HepG2 (cell line): ENCODE results near the gene THRA. TPM values are rescaled to one million over a fixed set of nuclear protein-coding genes. Genes with fewer than 3 reads are reported as not detected.

Experiments used
- ATAC-seq: fragments of 200-7000 bp; cut with Tn5 transposase; 3 replicates; pipeline ENCODE4 v1.9.1; 2020; ENCODE audit warnings: mild to moderate bottlenecking, moderate library complexity
- BruUV-seq: library from RNA; stranded (reverse); fragments of 400-500 nt; replicated peaks from 2 replicates; lab custom pipeline; 2021; lab: Mats Ljungman, UMichigan
- CTCF ChIA-PET: fragments of 300-600 bp; formaldehyde crosslinking; extraction: SDS; loops from one replicate; lab custom pipeline; 2021; ENCODE audit warnings: low total read pairs, inconsistent platforms, low intra/inter-chr PET ratio; lab: Yijun Ruan, JAX
- POLR2A ChIA-PET: fragments of 350-600 bp; sonication (Branson Sonifier 250); formaldehyde crosslinking; loops from one replicate; lab custom pipeline; 2020; ENCODE audit warnings: antibody characterized with exemption, inconsistent platforms; lab: Yijun Ruan, JAX
- DNase-seq: peaks from one replicate; pipeline ENCODE4 v3.0.0-alpha.2; 2015; ENCODE audit warnings: low spot score
- FAIRE-seq: peaks from 3 replicates; lab custom pipeline; 2011; peaks lifted over from hg19 to GRCh38; lab: Jason Lieb, UNC
- H2AFZ ChIP-seq: one replicate; pipeline ENCODE4 v1.6.1; 2011; ENCODE audit warnings: low read length, inconsistent platforms
- H3K27ac ChIP-seq: fragments of 300-600 bp; 3 replicates; pipeline ENCODE4 v1.8.0; 2011; ENCODE audit warnings: mixed run types, mild to moderate bottlenecking, mixed read lengths, low read length, inconsistent platforms; ENCODE audit not compliant: insufficient read depth; ENCODE audit errors: extremely low read length
- H3K27me3 ChIP-seq, 2 experiments: fragments of 200-600 bp in 1 of 2; 2 replicates in 1 of 2; 3 replicates in 1 of 2; pipeline versions ENCODE4 v1.6.0 to v1.8.0; 2011; ENCODE audit warnings: low read length in 2 of 2, mild to moderate bottlenecking in 2 of 2, moderate library complexity in 2 of 2, inconsistent platforms in 1 of 2; ENCODE audit not compliant: insufficient read depth in 2 of 2, control insufficient read depth in 1 of 2
- H3K36me3 ChIP-seq, 2 experiments: fragments of 200-600 bp in 1 of 2; replicated peaks in 1 of 2; 2 replicates in 1 of 2; 3 replicates in 1 of 2; pipeline versions ENCODE4 v1.5.1 to v1.8.0; 2011; ENCODE audit warnings: low read length in 2 of 2, inconsistent platforms in 1 of 2; ENCODE audit not compliant: insufficient read depth in 2 of 2, control insufficient read depth in 1 of 2
- H3K4me1 ChIP-seq: 2 replicates; pipeline ENCODE4 v1.5.1; 2012; ENCODE audit warnings: low read length, inconsistent platforms; ENCODE audit not compliant: insufficient read depth
- H3K4me2 ChIP-seq: 2 replicates; pipeline ENCODE4 v1.6.0; 2011; ENCODE audit warnings: low read depth, low read length, inconsistent platforms
- H3K4me3 ChIP-seq, 3 experiments: fragments of 200-600 bp in 1 of 3; sonication (generic), shearing (Covaris generic) in 1 of 3; replicated peaks in 1 of 3; 2 replicates each; pipeline ENCODE4 v1.5.1; 2011 to 2016; ENCODE audit warnings: low read length in 3 of 3, inconsistent platforms in 2 of 3, low read depth in 2 of 3, mild to moderate bottlenecking in 2 of 3, control low read depth in 1 of 3, mixed read lengths in 1 of 3; ENCODE audit not compliant: insufficient read depth in 1 of 3
- H3K79me2 ChIP-seq: one replicate; pipeline ENCODE4 v1.6.1; 2011; ENCODE audit warnings: low read length, inconsistent platforms; ENCODE audit not compliant: insufficient read depth
- H3K9ac ChIP-seq: 2 replicates; pipeline ENCODE4 v1.6.0; 2011; ENCODE audit warnings: mild to moderate bottlenecking, low read depth, low read length, inconsistent platforms; ENCODE audit not compliant: insufficient read depth
- H3K9me3 ChIP-seq: 2 replicates; pipeline ENCODE4 v1.5.1; 2012; ENCODE audit warnings: mild to moderate bottlenecking, low read length
- H4K20me1 ChIP-seq: 2 replicates; pipeline ENCODE4 v1.6.0; 2011; ENCODE audit warnings: inconsistent platforms, mild to moderate bottlenecking, low read length, moderate library complexity; ENCODE audit not compliant: insufficient read depth
- HNRNPK ChIP-seq: fragments of 200-400 bp; formaldehyde crosslinking; IDR thresholded peaks from 2 replicates; pipeline ENCODE4 v1.6.1; 2018; ENCODE audit warnings: low read length, low read depth, moderate library complexity, mild to moderate bottlenecking; ENCODE audit not compliant: poor library complexity, severe bottlenecking
- NAIF1 ChIP-seq: sonication (generic); formaldehyde crosslinking; IDR thresholded peaks from 2 replicates; pipeline ENCODE4 v1.5.0; 2020; ENCODE audit warnings: mild to moderate bottlenecking, missing genetic modification reagents, borderline replicate concordance
- NFIC ChIP-seq: IDR thresholded peaks from 2 replicates; pipeline ENCODE4 v1.6.1; 2012; ENCODE audit warnings: mild to moderate bottlenecking, low read length, inconsistent platforms
- SMAD1 ChIP-seq: sonication (generic); formaldehyde crosslinking; IDR thresholded peaks from 2 replicates; pipeline ENCODE4 v1.4.0; 2020; ENCODE audit warnings: missing genetic modification reagents, low read depth, mild to moderate bottlenecking, borderline replicate concordance
- SRY ChIP-seq: sonication (generic); formaldehyde crosslinking; IDR thresholded peaks from 2 replicates; pipeline ENCODE4 v1.8.0; 2022; ENCODE audit warnings: mild to moderate bottlenecking, missing genetic modification reagents
- TCF12 ChIP-seq, 2 experiments: fragments of 450-650 bp in 1 of 2; sonication (generic) in 1 of 2; formaldehyde crosslinking in 1 of 2; IDR thresholded peaks; 2 replicates each; pipeline versions ENCODE4 v1.6.1 to v1.8.0; 2017 to 2022; ENCODE audit warnings: antibody characterized with exemption in 1 of 2, mild to moderate bottlenecking in 1 of 2, missing genetic modification reagents in 1 of 2, moderate library complexity in 1 of 2
- TMF1 ChIP-seq: sonication (generic); formaldehyde crosslinking; IDR thresholded peaks from 2 replicates; pipeline ENCODE4 v1.8.1; 2022; ENCODE audit warnings: low read depth, missing genetic modification reagents
- ZMYM4 ChIP-seq: sonication (generic); formaldehyde crosslinking; IDR thresholded peaks from 2 replicates; pipeline ENCODE4 v1.8.1; 2023; ENCODE audit warnings: mild to moderate bottlenecking, missing genetic modification reagents
- ZSCAN12 ChIP-seq: sonication (generic); formaldehyde crosslinking; IDR thresholded peaks from 2 replicates; pipeline ENCODE4 v1.9.0; 2021; ENCODE audit warnings: mild to moderate bottlenecking, missing genetic modification reagents
- ZSCAN22 ChIP-seq: sonication (generic); formaldehyde crosslinking; IDR thresholded peaks from 2 replicates; pipeline ENCODE4 v1.4.0; 2020; ENCODE audit warnings: mild to moderate bottlenecking, missing genetic modification reagents
- WGBS: methylation state at CpG from one replicate; pipeline ENCODE4 v1.1.6; 2017; ENCODE audit warnings: low lambda C conversion rate; 5-methylcytosine and 5-hydroxymethylcytosine counted together
- in situ Hi-C: cut with HindIII; loops from 2 replicates; pipeline ENCODE4 v1.10.0; 2017; ENCODE audit warnings: low pct_unique_long_range_greater_than_20kb; ENCODE audit not compliant: extremely low pct_ligation_motif_present
- intact Hi-C: fragments of 100-400 bp; cut with micrococcal nuclease; formaldehyde crosslinking; loops from one replicate; pipeline ENCODE4 v1.10.0; 2022; ENCODE audit not compliant: unreplicated experiment
- polyA plus RNA-seq, 8 experiments: library from polyadenylated mRNA; depleted of rRNA in 3 of 8; stranded (reverse) in 7 of 8; unstranded in 1 of 8; fragments of >200 nt; fragmentation: Illumina TruSeq in 4 of 8; extraction: Trizol in 4 of 8; gene quantifications; 2 replicates each; pipeline versions ENCODE4 v1.2.1 to v1.2.3, GENCODE V29; 2011 to 2016; ENCODE audit warnings: low read depth in 4 of 8, missing spikeins in 1 of 8, mixed read lengths in 1 of 8; ENCODE audit not compliant: insufficient read depth in 1 of 8
- total RNA-seq, 5 experiments: library from RNA; depleted of rRNA; stranded (reverse); fragments of >200 nt; fragmentation: Illumina TruSeq; extraction: Trizol; gene quantifications; 2 replicates each; pipeline ENCODE4 v1.2.3, GENCODE V29; 2016; ENCODE audit warnings: low read depth in 1 of 5
- TF ChIP-seq, protein P1 (sequence below): sonication (generic); formaldehyde crosslinking; IDR thresholded peaks from 2 replicates; pipeline ENCODE4 v1.8.1; 2023; ENCODE audit warnings: mild to moderate bottlenecking, inconsistent platforms, moderate library complexity, missing genetic modification reagents, borderline replicate concordance
- TF ChIP-seq, protein P2 (sequence below): sonication (generic); formaldehyde crosslinking; IDR thresholded peaks from 2 replicates; pipeline ENCODE4 v1.4.0; 2020; ENCODE audit warnings: low read depth, mild to moderate bottlenecking, missing genetic modification reagents

The THRA gene
- total and polyA plus RNA-seq, 2 of the 13 experiments (the other 11 are each of a cell fraction or from before 2014, with no cell fraction given): 8.0 to 9.9 TPM

DNA sequence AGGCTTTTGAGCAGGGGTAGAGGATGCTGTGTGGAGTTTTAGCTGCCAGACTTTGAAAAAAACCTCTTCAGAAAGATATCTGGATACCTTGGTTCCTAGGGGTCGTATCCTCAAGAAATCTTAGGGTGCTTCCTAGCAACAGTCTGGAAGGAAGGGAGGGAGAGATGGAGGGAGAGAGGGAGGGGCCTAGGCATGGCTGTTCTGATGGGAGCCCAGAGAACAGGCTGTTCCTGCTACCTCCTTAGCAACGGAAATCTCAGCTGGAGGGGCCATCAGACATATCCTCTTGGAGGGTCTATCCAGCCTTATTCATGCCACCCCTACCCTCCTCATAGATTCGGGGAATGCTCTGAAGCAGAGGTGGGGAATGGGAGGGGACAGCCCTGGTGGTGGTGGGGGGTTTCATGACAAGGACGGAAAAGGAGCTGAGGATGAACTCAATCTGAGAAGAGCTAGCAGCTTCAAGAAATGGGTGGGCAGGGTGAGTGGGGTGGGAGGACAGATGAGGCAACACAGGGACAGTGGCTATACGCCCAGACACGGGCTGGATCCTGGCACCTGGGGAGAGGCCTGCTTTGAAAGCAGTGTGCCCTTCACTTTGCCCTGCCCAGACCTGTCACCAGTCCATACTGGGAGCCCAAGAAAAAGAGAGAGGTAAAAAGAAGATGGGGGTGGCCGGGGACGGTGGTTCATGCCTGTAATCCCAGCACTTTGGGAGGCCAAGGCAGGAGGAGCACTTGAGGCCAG, 2.9 kb upstream of the THRA start:
- no peak overlapping the region for H3K27ac ChIP-seq
- in situ Hi-C loops: no loop called here

More for the DNA sequence above, 2.9 kb upstream of the THRA start:
- intact Hi-C loops: no loop called here
- H3K4me1 ChIP-seq: peaks cover 55% of the 10 kb centered on the region
- ATAC-seq (no peak), DNase-seq (no peak), FAIRE-seq (no peak)
- 33% methylated on average over 8 of the region's 8 CpGs for WGBS
- H3K36me3 ChIP-seq: no peaks in the 10 kb centered on the region
- no peak overlapping the region for H3K4me3 ChIP-seq
- no TSS peak for BruUV-seq
- TF ChIP-seq, protein P1, sequence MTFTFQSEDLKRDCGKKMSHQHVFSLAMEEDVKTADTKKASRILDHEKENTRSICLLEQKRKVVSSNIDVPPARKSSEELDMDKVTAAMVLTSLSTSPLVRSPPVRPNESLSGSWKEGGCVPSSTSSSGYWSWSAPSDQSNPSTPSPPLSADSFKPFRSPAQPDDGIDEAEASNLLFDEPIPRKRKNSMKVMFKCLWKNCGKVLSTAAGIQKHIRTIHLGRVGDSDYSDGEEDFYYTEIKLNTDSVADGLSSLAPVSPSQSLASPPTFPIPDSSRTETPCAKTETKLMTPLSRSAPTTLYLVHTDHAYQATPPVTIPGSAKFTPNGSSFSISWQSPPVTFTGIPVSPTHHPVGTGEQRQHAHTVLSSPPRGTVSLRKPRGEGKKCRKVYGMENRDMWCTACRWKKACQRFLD (CRISPR knock-in tag): no peak
- TF ChIP-seq NFIC (no peak), ZSCAN22 (no peak), SMAD1 (CRISPR knock-in tag) (no peak), HNRNPK (no peak), ZSCAN12 (no peak), ZMYM4 (CRISPR knock-in tag) (no peak), TMF1 (no peak), TCF12 (IDR thresholded peaks at IDR 0.05) (no peak), TCF12 (CRISPR knock-in tag; IDR thresholded peaks at IDR 0.05) (no peak), NAIF1 (CRISPR knock-in tag) (no peak), SRY (no peak)
- TF ChIP-seq, protein P2, sequence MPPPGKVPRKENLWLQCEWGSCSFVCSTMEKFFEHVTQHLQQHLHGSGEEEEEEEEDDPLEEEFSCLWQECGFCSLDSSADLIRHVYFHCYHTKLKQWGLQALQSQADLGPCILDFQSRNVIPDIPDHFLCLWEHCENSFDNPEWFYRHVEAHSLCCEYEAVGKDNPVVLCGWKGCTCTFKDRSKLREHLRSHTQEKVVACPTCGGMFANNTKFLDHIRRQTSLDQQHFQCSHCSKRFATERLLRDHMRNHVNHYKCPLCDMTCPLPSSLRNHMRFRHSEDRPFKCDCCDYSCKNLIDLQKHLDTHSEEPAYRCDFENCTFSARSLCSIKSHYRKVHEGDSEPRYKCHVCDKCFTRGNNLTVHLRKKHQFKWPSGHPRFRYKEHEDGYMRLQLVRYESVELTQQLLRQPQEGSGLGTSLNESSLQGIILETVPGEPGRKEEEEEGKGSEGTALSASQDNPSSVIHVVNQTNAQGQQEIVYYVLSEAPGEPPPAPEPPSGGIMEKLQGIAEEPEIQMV: no peak
- TF ChIP-seq, all 625 proteins: peak for 0
- Histone ChIP-seq H2AFZ (no peak overlapping the region), H3K27me3 (peaks cover 4 to 45% of the 10 kb centered on the region in 2 experiments; a peak in 4 of 5 replicates), H3K4me2 (no peak overlapping the region), H3K9me3 (no peaks in the 10 kb centered on the region), H4K20me1 (no peaks in the 10 kb centered on the region), H3K9ac (no peak overlapping the region), H3K79me2 (peaks cover 6% of the 10 kb centered on the region)
- POLR2A ChIA-PET: interaction anchor here (1.1 kb wide), 1 partner anchor 43 kb away, joined by 3 read pairs; no protein-coding TSS in a partner anchor
- CTCF ChIA-PET: no interaction called here
